Loucy (cell line): ENCODE data around the gene RSPH10B2.
"Not testable (repeated sequence)": the region's sequence is repeated elsewhere in the genome, so short reads cannot be mapped to it uniquely, and the experiment has no call there.

Experiments
- EZH2phosphoT487 ChIP-seq: fragments of 200-600 bp; IDR thresholded peaks from 2 replicates; pipeline ENCODE4 v1.6.1; 2018; ENCODE audit warnings: antibody characterized with exemption, mild to moderate bottlenecking, moderate library complexity, borderline replicate concordance
- TF ChIP-seq, protein P1 (sequence below): fragments of 200-600 bp; sonication (generic); conservative IDR thresholded peaks from 2 replicates; pipeline ENCODE4 v1.5.1; 2014; ENCODE audit warnings: mild to moderate bottlenecking, antibody characterized with exemption, low read length

DNA sequence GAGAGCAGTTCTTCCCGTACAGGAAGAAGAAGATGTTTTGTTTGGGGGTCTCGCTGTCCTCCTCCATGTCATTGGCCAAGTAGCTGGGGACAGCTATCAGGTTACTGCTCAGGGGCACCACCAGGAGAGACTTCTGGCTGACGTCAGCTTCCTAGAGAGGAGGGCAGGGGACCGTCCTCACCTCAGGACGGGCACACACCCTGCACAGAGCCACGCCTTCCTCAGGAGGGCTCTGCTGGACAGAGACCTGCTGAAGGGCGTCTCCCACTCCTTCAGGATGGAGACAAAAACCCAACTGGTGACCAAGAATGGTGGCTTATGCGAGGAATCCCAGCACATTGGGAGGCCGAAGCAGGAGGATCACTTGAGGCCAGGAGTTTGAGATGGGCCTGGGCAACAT lies 38.0 kb upstream of the RSPH10B2 start:
- TF ChIP-seq, protein P1, sequence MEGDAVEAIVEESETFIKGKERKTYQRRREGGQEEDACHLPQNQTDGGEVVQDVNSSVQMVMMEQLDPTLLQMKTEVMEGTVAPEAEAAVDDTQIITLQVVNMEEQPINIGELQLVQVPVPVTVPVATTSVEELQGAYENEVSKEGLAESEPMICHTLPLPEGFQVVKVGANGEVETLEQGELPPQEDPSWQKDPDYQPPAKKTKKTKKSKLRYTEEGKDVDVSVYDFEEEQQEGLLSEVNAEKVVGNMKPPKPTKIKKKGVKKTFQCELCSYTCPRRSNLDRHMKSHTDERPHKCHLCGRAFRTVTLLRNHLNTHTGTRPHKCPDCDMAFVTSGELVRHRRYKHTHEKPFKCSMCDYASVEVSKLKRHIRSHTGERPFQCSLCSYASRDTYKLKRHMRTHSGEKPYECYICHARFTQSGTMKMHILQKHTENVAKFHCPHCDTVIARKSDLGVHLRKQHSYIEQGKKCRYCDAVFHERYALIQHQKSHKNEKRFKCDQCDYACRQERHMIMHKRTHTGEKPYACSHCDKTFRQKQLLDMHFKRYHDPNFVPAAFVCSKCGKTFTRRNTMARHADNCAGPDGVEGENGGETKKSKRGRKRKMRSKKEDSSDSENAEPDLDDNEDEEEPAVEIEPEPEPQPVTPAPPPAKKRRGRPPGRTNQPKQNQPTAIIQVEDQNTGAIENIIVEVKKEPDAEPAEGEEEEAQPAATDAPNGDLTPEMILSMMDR, result not testable (repeated sequence)
- TF ChIP-seq EZH2phosphoT487, result not testable (repeated sequence)
